NCI-H2081 (cell line): ENCODE measurements around the gene VAMP1.
A peak's percentile ranks its signal among the peaks of the same experiment; 100 is the strongest.
"Not testable (repeated sequence)": the region's sequence is repeated elsewhere in the genome, so short reads cannot be mapped to it uniquely, and the experiment has no call there.

Experiments
- DNase-seq, 2 experiments: peaks; one replicate each; lab custom pipeline; 2025; lab: John Stamatoyannopoulos, UW

VAMP1 gene

DNA sequence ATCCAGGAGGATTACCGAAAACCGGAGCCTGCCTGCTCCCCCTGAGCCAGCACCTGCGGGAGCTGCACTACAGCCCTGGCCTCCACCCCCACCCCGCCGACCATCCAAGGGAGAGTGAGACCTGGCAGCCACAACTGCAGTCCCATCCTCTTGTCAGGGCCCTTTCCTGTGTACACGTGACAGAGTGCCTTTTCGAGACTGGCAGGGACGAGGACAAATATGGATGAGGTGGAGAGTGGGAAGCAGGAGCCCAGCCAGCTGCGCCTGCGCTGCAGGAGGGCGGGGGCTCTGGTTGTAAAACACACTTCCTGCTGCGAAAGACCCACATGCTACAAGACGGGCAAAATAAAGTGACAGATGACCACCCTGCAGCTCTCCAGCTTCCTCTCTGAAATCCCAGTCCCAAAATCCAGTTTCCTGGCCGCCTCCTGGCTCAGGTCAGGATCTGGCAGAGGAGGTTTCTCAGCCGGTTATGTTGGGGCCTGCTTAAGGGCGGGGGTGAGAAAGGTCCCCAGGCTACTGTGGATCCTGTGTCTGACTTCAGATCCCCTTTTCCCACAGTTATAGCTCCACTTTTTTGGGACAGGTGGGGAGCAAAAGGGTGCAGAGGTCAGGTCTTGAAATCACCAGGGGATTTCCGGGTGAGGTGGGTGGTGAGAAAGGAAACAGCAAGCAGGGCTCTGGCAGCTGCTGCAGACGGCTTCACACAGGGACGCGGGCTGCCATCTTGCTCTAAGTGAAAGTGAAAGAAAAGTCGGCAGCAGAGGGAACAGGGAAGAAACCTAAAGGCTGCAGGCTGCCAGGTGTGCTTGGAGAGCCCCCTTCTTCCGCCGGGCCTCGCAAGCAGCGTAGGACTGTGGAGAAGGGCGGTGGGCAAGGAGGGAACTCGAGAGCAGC lies 18.9 kb downstream of the VAMP1 start, which contains the start of gene TAPBPL:
Gene TAPBPL (plus strand): TSS at position 695 of the 897 bp plus-strand sequence. CDS start 207 bp downstream, outside the sequence.
- DNase-seq, result peak; percentile 92 to 96

DNA sequence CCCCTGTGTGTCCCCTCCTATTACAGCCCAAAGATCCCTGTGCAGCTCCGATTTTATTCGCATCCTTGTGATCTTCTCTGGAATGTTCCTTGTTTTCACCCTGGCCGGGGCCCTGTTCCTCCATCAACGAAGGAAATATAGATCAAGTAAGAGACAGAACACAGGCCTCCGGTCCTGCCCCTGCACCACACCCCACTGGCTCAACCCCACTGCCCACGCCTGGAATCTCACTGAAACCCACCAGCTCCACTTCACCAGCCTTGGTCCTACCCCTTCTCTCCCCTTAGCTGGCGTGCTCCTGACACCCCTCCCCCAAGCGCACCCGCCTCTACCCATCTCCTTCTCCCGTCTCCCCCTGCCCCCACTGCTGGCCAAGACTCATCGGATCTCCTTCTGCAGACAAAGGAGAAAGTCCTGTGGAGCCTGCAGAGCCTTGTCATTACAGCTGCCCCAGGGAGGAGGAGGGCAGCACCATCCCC lies 19.6 kb downstream of the VAMP1 start:
- DNase-seq, result no peak

DNA sequence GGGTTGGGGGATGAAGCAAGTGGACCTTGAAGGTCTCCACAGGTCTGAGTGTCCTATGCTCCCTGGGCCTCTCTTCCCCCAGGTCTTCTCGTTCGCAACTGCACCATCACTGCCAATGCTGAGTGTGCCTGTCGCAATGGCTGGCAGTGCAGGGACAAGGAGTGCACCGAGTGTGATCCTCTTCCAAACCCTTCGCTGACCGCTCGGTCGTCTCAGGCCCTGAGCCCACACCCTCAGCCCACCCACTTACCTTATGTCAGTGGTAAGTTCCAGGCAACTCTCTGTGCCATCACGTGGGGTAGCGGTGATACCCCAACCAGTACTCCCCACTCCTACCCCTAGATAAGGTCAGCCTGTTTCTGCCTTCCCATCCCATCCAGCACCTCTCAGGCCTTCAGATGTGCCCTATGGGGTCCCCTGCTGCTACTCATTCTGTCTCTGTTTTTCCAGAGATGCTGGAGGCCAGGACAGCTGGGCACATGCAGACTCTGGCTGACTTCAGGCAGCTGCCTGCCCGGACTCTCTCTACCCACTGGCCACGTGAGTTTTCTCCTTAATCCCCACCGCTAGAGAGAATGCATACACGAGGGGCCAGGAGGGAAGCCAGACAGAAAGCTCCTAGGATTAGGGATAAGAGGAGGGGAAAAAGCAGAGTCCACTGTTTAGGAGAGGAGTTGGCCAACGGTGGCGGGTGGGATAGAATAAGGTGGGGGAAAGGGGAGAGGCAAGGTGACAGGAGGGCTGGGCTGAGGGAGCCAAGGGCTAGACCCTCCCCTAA lies 20.2 kb downstream of the VAMP1 start:
- DNase-seq, result no peak

DNA sequence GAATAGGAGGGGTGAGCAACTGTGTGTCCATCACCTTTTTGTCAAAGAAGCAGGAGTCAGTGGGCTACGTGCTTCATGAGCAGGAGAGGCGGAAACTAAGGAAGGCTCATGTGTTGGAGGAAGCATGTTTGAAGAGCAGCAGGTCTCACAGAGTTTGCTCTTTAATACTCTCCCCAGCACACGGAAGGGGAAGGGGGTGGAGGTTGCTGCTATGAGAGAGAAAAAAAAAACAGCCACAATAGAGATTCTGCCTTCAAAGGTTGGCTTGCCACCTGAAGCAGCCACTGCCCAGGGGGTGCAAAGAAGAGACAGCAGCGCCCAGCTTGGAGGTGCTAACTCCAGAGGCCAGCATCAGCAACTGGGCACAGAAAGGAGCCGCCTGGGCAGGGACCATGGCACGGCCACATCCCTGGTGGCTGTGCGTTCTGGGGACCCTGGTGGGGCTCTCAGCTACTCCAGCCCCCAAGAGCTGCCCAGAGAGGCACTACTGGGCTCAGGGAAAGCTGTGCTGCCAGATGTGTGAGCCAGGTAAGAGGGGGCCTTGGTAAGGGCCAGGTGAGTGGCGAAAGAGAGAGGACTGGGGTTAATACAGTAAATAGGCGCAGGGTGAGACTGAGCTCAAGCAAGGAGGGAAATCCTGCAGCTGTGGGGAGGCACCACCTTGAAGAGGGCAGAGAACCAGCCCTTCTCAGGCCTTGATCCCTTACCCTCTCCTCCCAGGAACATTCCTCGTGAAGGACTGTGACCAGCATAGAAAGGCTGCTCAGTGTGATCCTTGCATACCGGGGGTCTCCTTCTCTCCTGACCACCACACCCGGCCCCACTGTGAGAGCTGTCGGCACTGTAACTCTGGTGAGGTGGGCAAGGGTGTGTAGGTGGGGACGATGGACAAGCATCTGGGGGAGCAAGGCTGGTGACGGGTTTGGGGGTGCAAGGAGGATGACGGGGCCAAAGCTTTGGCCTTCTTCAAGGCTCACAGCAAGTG lies 25.5 kb downstream of the VAMP1 start, which contains the start of gene CD27:
Gene CD27 (plus strand): TSS at position 252 of the 985 bp plus-strand sequence. CDS start 141 bp downstream, at position 393.
- no peak for DNase-seq

DNA sequence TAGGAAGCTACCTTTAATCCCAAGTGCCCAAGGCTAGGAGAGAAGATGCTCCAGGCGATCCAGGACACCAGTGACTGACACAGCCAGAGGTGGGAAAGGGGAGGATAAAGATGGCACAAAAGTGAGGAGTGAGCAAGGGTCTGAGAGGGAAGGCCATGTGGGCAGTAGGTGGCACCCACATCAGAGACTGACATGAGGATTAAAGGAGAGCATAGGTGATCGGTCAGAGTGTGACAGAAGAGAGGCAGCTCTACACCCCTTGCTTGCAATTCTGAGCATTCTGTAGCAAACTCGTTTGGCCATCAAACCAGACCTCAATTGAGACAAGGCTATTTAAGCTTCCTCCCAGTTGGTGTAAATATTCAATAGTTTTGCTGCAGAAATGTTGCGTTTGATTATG lies 26.4 kb downstream of the VAMP1 start:
- DNase-seq, result no peak

DNA sequence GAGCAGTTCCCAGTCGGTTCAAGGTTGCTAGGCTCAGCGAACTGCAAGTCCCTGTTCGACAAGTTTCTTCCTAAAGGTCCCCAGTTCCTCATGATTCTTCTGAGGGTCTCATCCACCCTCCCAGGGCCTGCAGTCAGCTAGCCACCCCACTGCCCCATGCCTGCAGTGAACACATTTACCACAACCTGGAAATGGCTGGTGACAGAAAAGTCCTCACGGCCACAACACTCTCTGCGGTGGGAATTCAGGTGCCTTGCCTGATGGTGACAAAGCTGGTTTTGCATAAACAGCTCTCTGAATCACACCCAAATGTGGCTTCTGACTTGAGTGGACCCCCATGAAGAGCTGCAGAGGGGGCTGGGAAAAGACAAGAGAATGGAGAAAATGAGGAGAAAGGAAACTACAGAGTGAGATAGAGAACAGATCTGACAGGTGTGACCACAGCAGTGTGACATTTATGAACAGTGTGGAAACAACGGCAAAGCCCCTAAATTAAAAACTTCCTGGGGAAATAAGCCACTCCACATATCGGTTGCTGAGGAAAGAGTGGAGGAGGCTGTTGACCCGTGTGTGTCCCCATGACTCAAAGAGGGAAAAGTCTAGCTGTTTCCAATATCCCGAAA lies 27.0 kb downstream of the VAMP1 start:
- DNase-seq, result no peak

DNA sequence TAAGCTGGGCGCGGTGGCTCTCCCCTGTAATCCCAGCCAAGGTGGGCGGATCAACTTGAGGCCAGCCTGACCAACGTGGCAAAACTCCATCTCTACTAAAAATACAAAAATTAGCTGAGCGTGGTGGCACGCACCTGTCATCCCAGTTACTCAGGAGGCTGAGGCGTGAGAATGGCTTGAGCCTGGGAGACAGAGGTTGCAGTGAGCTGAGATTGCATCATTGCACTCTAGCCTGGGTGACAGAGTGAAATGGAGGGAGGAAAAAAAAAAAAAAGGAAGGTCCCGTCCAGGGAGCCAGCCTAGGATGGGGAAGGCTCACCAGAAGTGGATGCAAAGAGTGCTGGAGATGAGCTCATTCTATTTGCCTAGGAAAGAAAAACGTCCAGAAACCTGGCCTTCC lies 27.6 kb downstream of the VAMP1 start:
- no peak for DNase-seq

DNA sequence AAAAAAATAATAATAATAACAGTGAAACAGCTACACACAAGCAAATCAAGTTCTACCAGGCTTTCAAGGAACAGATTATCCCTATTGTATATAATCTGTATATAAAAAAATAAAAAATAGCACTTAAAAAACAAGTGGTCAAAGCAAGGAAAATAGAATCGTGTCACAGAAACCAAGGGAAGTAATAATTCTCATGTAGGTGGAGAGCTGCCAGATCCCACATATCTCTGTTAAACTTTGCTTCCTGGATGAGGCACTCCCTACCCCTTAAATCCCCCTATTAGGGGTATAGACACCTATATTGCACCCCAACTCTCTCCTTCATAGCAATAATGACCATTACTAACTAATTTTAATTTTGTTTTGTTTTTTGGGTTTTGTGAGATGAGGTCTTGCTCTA lies 30.1 kb downstream of the VAMP1 start:
- DNase-seq, result no peak

DNA sequence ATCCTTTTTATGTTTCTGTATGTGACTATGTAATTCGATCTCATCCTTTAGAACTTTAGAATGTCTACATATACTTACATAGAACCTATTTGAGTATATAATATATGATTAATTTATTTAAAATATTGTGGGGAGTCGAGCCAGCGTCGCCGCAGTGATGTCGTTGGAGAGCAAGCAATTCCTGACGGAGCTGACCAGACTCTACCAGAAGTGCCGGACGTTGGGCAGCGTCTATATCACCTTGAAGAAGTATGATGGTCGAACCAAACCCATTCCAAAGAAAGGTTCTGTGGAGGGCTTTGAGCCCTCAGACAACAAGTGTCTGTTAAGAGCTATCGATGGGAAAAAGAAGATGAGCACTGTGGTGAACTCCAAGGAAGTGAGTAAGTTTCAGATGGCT lies 32.1 kb downstream of the VAMP1 start:
- no peak for DNase-seq

DNA sequence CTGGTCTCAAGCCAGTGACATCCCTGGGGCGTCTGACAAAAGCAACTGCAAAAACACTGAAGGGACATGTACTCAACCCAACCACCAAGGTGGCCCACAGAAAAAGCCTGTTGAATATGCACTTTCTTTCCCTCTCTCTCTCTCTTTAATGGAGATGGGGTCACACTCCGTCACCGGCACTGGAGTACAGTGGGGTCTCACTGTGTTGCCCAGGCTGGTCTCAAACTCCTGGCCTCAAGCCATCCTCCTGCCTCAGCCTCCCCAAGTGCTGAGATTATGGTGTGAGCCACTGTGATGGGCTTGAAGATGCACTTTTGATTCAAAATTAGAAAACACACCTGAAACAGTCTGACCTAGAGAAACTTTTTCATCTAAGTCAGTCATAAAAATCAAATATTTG lies 32.9 kb downstream of the VAMP1 start:
- no peak for DNase-seq

DNA sequence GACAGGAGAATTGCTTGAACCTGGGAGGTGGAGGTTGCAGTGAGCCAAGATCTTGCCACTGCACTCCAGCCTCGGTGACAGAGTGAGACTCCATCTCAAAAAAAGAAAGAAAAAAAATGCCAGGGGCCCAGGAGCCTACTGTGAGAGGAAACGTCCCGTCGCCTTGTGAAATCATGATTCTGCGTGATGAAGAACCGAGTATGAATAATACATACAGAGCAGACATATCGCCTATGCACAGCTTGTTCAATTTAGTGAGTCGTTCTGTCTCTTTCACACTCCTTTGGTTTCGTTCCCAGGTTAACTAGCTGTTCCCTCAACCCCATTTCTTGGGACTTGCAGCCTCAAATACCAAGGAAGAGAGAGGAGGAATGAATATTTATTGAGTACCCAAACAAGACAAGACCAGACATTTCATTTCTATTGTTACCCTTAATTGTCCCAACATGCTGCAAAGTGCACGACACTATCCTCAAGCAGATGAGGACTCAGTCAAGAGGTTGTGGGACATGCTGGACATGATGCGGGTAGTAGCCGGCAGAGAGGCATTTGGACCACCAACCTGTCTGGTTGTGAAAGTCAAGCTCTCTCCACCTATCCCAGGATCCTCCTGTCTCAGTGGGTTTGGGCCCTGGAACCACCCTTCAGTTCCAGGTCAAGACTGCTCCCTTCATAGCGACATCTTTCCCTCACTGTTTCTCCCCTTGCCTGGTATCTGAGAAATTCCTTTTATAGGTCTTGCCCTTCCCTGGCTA lies 34.3 kb downstream of the VAMP1 start:
- DNase-seq, result no peak

DNA sequence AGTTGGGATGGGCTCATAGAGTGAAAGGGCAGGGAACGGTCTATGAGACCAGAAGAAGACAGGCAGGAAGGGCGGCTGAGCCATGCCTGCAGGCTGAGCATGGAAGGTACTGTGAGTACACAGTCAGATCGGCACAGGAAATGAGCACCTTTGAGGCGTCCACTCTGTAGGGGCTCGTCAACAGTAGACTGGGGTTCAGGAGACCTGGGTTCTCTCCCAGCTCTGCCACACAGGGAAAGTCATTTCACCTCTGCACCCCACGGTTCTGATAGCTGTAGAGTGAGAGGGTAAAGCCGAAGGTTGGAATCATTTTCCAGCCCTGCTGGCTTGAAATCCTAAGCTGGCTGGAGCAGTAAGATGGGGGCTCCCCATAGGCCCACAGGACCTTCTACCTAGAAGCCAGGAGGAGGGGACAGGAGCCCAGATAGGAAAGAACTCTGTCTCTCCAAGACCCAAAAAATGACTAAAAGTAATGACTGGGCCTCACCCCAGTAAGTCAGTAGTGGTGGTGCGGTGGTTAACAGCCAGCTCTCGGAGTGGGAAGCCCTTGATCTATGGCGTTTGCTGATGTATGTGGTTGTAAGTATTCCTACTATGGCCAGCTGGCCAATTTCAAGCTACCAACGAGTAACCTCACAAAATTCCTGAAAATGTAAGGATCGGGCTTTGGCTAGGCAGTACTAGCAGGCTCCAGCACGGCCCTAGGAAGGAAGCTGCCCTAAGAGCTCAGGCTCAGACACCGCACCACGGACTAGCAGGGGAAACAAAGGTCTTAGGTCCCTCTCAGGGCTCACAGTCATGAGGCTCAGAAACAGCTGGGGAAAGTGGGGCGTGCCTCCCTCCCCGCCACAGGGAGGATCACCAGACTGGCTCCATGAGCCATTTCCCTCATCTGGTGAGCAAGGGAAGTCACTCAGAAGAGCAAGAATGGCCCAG lies 36.0 kb downstream of the VAMP1 start:
- no peak for DNase-seq

DNA sequence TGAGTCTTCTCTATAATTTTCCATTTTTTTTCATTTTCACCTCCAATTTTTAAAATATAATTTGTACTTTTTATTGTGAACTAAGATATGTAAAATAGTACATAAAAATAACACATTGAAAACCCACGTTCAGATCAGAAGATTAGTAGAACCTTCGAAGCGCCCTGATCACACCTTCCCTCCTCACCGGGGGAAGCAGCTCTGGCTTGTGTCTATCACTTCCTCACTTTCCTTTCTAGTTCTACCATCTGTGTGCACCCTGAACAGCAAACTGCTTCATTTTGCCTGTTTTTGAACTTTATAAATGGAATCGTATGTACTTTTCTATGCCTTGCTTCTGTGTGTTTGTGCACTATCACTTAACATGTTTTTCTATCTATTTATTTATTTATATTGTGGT lies 37.5 kb downstream of the VAMP1 start:
- DNase-seq, result no peak

DNA sequence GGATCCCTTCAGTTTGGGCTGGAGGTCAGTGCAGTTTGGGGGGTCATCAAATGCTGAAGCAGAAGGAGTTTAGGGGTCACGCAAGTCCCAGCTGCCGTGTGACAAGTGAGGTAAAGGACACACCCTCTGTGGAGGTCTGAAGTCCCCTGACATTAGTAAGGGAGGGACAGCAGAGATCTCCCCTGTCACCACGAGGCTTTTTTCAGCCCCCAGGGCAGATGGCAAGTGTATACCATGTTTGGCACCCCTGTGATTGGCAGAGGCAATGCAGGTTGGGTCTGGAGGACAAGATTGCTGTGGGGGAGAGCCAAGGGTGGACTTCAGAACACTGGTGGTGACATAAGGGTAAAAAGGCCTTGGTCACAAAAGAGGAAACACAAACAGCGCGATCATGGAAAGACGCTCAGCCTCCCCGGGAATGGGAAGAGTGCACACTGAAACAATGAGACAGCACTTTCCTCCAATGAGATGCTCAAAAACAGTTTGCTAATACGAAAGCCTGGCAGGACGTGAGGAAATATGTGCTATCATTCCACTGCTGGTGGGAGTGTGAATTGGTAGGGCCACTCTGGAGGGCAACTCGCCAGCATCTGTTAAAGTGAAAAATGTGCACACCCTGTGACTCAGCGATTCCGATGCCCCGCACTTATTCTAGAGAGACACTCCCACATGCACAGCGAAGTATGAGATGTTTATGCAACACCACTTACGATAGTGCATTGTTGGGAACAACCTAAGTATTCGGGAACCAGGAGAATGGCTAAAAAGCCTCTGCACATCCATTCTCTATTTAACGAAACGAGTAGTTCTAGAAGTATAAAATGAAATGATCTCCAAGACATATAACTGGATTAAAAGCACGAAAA lies 40.1 kb downstream of the VAMP1 start:
- no peak for DNase-seq

DNA sequence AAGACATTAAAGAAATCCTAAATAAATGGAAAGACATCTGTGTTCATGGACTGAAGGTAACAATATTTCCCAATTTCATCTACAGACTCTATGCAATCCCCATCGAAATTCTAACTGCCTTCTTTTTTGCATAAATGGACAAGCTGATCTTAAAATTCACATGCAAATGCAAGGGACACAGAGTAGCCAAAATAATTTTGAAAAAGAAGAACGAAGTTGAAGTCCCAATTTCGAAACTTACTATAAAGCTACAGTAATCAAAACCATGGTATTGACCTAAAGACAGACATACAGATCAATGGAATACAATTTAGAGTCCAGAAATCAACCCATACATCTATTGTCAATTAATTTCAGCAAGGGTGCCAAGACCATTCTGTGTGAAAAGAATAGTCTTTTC lies 42.2 kb downstream of the VAMP1 start:
- no peak for DNase-seq

DNA sequence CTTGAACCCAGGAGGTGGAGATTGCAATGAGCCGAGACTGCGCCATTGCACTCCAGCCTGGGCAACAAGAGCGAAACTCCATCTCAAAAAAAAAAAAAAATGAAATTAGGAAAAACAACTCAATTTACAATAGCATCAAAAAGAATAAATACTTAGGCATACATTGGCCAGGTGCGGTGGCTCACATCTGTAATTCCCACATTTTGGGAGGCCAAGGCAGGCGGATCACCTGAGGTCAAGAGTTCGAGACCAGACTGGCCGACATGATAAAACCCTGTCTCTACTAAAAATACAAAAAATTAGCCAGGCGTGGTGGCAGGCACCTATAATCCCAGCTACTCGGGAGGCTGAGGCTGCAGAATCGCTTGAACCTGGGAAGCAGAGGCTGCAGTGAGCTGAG lies 42.7 kb downstream of the VAMP1 start:
- not testable (repeated sequence) for DNase-seq

DNA sequence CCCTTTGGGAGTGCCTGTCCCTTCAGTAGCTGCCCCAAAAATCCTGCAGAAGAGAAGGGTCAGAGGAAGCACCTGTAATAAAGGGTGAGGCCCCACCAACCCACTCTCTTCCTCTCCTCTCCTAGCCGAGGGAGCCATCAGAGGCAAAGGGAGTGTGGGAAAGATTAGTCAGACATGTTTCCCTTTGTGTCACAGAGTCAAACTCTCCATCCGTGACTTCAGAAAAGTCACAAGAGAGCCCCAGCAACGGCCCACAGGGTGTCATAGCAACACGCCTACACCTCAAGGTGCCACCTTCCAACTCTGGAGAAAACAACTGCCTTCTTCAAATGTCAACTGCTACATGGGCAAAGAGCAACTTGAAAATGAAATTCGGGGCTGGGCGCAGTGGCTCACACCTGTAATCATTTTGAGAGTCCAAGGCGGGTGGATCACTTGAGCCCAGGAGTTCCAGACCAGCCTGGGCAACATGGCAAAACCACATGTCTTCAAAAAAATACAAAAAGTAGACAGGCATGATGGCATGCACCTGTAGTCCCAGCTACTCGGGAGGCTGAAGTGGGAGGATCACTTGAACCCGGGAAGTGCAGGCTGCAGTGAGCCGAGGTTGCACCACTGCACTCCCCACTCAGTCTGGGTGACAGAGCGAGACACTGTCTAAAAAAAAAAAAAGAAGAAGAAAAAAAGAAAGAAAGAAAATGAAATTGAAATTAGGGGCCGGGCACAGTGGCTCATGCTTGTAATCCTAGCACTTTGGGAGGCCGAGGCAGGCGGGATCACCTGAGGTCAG lies 43.4 kb downstream of the VAMP1 start:
- DNase-seq, result no peak
